CD4-positive, alpha-beta T cell treated with Interleukin-4 for 4 hours (primary cell): ENCODE measurements around the gene MPHOSPH8.
"Not testable (repeated sequence)": the region's sequence is repeated elsewhere in the genome, so short reads cannot be mapped to it uniquely, and the experiment has no call there.

Experiments used
- DNase-seq: peaks from one replicate; pipeline ENCODE4 v3.0.0-alpha.2; 2020

MPHOSPH8 gene

DNA sequence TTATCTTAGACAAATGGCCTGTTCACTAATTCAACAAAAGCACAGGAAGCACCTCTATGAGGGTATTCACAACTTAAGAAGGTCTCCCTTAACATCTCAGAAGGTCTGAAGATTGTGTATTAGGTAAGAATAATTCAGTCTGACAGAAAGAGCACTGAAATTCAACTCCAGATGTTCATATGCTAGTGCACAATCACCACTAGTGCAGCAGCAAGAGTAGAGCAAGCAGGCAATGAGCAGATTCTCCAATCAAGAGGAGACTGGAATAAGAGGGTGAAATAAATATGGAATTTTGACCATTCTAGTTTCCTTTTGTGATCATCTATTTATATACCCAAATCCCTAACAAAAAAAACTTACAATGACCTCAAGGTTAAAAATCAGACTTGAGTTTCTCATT is 52.0 kb downstream of the MPHOSPH8 start:
- no peak for DNase-seq

- not testable (repeated sequence) for DNase-seq
Measured at GRCh38 chr13:19691447-19691846, 58.0 kb downstream of the MPHOSPH8 start.

DNA sequence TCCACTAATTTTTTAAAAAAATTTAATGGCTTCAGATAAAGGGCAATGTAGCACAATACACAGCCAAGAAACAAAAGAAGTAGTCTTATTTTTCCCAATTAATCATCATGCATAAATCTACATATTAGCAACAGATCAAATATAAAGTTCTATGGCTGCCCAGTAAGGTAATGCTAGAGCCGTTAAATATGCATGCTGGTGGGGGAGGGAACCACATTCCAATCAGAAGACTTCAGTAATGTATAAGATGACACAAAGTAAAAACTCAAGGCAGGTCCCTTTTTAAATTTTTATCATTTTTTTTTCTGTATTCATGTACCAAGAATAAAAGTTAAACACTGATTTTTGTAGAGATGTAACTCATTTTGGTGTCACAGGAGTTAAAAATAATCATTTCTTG is 62.0 kb downstream of the MPHOSPH8 start:
- no peak for DNase-seq

DNA sequence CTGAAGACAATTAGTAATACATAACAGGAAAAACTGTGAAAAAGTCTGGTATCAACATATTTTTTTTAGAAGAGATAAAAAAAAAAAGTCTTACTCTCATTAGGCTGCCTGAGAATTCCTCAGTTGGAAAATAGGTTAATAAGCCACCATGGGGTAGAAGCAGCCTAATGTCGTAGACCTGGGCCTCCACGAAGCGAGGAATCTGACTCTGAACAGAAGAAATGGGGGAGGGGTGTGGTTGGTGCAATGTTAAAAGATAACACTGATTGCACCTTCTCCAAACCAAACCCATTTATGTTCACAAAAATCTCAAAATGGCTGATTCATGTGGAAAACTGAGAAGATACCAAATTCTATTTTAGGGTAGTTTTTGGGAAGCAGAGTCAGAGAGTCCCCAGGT is 62.4 kb downstream of the MPHOSPH8 start:
- no peak for DNase-seq

DNA sequence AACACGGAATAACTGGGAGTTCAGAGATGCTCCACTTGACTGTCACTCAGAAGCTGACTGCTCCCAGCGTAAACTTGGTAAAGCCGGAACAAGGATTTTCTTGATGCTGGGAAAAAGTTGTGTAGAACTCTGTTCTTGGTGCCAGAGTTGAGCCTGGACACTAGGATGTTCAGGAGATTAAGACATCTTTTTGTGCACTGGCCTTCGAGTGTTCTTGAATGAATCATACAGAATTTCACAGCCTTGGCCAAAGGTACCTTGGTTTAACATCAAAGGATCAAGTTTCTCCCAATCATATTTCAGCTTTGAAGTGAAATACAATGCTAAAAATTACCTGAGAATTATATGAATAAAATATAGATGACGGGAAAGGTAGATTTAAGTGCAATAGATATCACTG is 67.5 kb downstream of the MPHOSPH8 start:
- not testable (repeated sequence) for DNase-seq

- not testable (repeated sequence) for DNase-seq
Measured at GRCh38 chr13:19701619-19702018, 68.2 kb downstream of the MPHOSPH8 start.

GRCh38 chr13:19704256-19704655 is 70.8 kb downstream of the MPHOSPH8 start:
- not testable (repeated sequence) for DNase-seq

GRCh38 chr13:19709039-19709438 is 75.6 kb downstream of the MPHOSPH8 start:
- DNase-seq = not testable (repeated sequence)

DNA sequence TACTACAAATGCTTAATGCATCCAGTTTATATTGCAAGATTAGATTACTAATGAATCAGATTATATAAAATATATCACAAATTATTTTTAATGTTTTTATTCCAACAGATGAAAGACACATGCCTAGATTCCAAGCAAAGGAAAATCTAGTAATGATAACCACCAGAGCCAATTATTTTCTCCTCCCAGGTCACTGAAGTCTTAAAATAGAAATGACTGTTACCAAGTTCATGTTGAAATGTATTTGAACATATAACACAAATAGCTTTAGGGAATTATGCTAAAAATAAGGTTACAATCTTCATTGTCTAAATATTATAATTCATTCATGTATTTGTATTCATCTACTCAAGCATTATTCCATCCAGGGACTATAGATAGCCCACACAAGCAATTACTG is 76.3 kb downstream of the MPHOSPH8 start:
- not testable (repeated sequence) for DNase-seq

DNA sequence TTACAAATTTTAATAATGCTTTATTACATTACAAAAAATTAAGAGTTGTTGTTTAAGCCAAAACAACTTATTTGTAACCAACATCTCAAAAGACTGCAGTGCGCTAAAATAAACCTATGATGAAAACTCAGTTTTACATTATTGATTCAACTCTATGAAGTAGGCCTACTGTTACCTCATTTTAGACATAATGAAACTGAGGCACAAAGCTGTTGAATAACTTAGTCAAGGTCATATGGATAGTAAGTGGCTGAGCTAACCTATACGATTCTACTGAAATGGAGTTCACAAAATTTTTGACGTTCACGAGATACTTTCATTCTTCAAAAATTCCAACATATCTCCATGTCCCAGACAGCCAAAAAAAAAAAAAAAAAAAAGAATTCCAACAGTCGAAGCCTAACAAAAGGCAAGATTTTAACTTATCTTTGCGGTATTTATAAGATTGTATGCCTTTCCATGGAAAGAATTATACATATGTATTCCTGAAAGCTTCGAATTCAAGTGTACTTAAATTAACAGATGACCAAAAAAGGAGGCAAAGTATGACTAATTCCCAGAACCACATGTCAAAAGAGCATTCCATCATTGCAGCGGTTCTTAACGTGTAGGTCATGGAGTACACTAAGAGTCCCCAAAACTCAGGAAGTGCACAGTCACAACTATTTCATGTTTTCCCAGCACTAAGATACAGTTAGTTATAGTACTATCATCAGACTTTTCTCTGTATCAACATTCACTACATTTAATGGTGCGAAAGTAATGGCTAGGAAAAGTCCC is 79.9 kb downstream of the MPHOSPH8 start:
- no peak for DNase-seq

DNA sequence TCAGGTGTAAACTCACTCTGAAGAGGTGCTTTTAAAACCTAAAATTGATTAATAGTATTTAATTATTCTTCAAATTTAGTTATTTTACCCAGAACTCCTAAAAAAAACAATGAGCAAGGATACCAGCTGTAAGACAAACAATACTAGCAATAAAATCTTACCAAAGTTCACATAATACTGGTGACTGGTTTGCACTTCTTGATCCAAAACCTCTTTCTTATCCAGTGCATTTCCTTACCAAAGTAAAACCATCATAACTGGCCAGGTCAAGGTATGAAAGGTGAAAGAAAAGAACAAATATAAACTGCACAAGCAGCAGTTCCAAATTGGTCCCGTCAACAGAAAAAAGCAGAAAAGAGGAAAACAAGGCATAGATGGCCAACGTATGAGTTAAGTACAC is 86.6 kb downstream of the MPHOSPH8 start:
- DNase-seq = no peak
